DOHH2 (cell line): ENCODE measurements around the gene CFAP43.

Experiments
- H3F3A ChIP-seq: fragments of 200-600 bp; sonication (generic), shearing (Covaris generic); 2 replicates; pipeline ENCODE4 v1.6.0; 2016; ENCODE audit warnings: antibody characterized with exemption, mild to moderate bottlenecking; ENCODE audit not compliant: control insufficient read depth, insufficient read depth
- H3K27ac ChIP-seq: fragments of 200-600 bp; sonication (generic); 2 replicates; pipeline ENCODE4 v1.5.1; 2014; ENCODE audit warnings: low read depth, mild to moderate bottlenecking, low read length, moderate library complexity
- H3K27me3 ChIP-seq: fragments of 200-600 bp; sonication (generic); 2 replicates; pipeline ENCODE4 v1.6.1; 2014; ENCODE audit warnings: mild to moderate bottlenecking, low read length, mixed read lengths; ENCODE audit not compliant: control insufficient read depth
- H3K36me3 ChIP-seq: fragments of 200-600 bp; sonication (generic); 2 replicates; pipeline ENCODE4 v1.6.1; 2014; ENCODE audit warnings: mild to moderate bottlenecking, low read length, moderate library complexity, mixed read lengths; ENCODE audit not compliant: control insufficient read depth
- H3K4me1 ChIP-seq: fragments of 200-600 bp; sonication (generic); 2 replicates; pipeline ENCODE4 v1.6.1; 2014; ENCODE audit warnings: mild to moderate bottlenecking, low read length, mixed read lengths; ENCODE audit not compliant: control insufficient read depth
- H3K4me2 ChIP-seq: fragments of 200-600 bp; sonication (generic); 2 replicates; pipeline ENCODE4 v1.6.0; 2014; ENCODE audit warnings: mild to moderate bottlenecking, low read length, moderate library complexity
- H3K4me3 ChIP-seq: fragments of 200-600 bp; sonication (generic); 2 replicates; pipeline ENCODE4 v1.5.1; 2014; ENCODE audit warnings: mild to moderate bottlenecking, low read length, mixed read lengths
- H3K79me2 ChIP-seq: fragments of 200-600 bp; sonication (generic); 2 replicates; pipeline ENCODE4 v1.6.1; 2014; ENCODE audit warnings: mild to moderate bottlenecking, low read length, mixed read lengths; ENCODE audit not compliant: control insufficient read depth
- H3K9me2 ChIP-seq: fragments of 200-600 bp; sonication (generic); replicated peaks from 2 replicates; pipeline ENCODE4 v1.6.1; 2014; ENCODE audit warnings: mild to moderate bottlenecking, low read length, mixed read lengths; ENCODE audit not compliant: control insufficient read depth
- H3K9me3 ChIP-seq: fragments of 200-600 bp; sonication (generic); 2 replicates; pipeline ENCODE4 v1.6.1; 2014; ENCODE audit warnings: antibody characterized with exemption, low read length, mixed read lengths; ENCODE audit not compliant: control insufficient read depth, insufficient read depth
- H4K20me1 ChIP-seq: fragments of 200-600 bp; sonication (generic); 2 replicates; pipeline ENCODE4 v1.6.0; 2014; ENCODE audit warnings: low read depth, mild to moderate bottlenecking, antibody characterized with exemption, low read length, moderate library complexity; ENCODE audit not compliant: control insufficient read depth, insufficient read depth
- EZH2phosphoT487 ChIP-seq: fragments of 200-600 bp; sonication (generic); IDR thresholded peaks from 2 replicates; pipeline ENCODE4 v1.6.1; 2017; ENCODE audit warnings: borderline replicate concordance, mild to moderate bottlenecking, antibody characterized with exemption, low read length, moderate library complexity, mixed read lengths
- TF ChIP-seq, protein P1 (sequence below): fragments of 200-600 bp; sonication (generic); IDR thresholded peaks from one replicate; pipeline ENCODE4 v1.5.1; 2014; ENCODE audit warnings: antibody characterized with exemption, mild to moderate bottlenecking, low read depth, low read length; ENCODE audit not compliant: poor library complexity, severe bottlenecking

CFAP43 gene

DNA sequence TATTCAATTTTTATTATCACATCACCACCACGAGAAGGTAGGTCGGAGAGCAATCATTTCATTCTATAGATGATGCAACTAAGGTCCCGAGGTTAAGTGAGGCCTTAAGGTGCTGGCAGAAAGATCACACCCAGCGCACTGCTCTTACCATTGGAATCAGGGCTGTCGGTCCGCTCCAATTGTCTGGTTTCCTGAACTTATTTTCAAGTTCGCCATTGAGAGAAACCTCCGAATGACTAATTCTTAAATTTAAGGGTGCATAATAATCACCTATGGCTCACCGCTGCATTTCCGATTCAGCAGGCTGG, 36.2 kb upstream of the CFAP43 start:
- H3K79me2 ChIP-seq: peaks cover 52% of the 10 kb centered on the region
- no peaks in the 10 kb centered on the region for H3K9me2 ChIP-seq
- no peaks in the 10 kb centered on the region for H3K27me3 ChIP-seq
- TF ChIP-seq, protein P1, sequence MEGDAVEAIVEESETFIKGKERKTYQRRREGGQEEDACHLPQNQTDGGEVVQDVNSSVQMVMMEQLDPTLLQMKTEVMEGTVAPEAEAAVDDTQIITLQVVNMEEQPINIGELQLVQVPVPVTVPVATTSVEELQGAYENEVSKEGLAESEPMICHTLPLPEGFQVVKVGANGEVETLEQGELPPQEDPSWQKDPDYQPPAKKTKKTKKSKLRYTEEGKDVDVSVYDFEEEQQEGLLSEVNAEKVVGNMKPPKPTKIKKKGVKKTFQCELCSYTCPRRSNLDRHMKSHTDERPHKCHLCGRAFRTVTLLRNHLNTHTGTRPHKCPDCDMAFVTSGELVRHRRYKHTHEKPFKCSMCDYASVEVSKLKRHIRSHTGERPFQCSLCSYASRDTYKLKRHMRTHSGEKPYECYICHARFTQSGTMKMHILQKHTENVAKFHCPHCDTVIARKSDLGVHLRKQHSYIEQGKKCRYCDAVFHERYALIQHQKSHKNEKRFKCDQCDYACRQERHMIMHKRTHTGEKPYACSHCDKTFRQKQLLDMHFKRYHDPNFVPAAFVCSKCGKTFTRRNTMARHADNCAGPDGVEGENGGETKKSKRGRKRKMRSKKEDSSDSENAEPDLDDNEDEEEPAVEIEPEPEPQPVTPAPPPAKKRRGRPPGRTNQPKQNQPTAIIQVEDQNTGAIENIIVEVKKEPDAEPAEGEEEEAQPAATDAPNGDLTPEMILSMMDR: no peak
- TF ChIP-seq EZH2phosphoT487: no peak
- peak overlapping the region; percentile 34; the same call in 1 of the 2 replicates for H3K27ac ChIP-seq
- peaks cover 17% of the 10 kb centered on the region for H3K4me1 ChIP-seq
- H3K4me2 ChIP-seq: peak overlapping the region; percentile 64
- peak overlapping the region; percentile 81 for H3K4me3 ChIP-seq
- no peaks in the 10 kb centered on the region for H3K9me3 ChIP-seq
- H4K20me1 ChIP-seq: no peaks in the 10 kb centered on the region
- H3K36me3 ChIP-seq: peaks cover 53% of the 10 kb centered on the region
- peaks cover 15% of the 10 kb centered on the region for H3F3A ChIP-seq

DNA sequence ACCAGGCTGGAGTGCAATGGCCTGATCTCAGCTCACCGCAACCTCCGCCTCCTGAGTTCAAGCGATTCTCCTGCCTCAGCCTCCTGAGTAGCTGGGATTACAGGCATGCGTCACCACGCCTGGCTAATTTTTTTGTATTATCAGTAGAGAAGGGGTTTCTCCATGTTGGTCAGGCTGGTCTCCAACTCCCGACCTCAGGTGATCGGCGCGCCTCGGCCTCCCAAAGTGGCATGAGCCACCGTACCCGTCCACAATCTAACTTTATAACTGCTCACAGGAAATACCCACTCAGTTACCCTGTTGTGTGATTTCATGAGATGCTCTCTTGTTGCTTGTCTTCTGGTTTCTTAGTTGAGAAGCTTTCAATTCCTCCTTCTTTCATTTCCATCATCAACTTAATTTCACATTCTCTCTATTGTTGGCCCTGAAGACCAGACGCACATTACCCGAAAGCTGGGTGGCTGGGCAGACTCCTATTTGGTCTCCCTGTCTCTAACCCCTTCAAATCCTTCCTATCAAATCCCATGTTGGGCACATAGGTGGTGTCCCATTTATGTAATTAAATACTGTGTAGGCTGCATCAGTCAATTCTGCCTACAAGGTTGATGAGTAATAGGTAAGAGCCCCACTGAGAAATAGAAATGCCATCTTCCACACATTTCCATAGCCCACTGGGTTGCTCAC, 35.7 kb upstream of the CFAP43 start:
- H4K20me1 ChIP-seq: no peaks in the 10 kb centered on the region
- peak overlapping the region; percentile 64 for H3K4me2 ChIP-seq
- H3K4me3 ChIP-seq: peak overlapping the region; percentile 81
- no peaks in the 10 kb centered on the region for H3K9me2 ChIP-seq
- no peaks in the 10 kb centered on the region for H3K9me3 ChIP-seq
- no peaks in the 10 kb centered on the region for H3K27me3 ChIP-seq
- TF ChIP-seq, protein P1: no peak
- TF ChIP-seq EZH2phosphoT487: no peak
- H3K79me2 ChIP-seq: peaks cover 54% of the 10 kb centered on the region
- peaks cover 16% of the 10 kb centered on the region for H3F3A ChIP-seq
- peaks cover 58% of the 10 kb centered on the region for H3K36me3 ChIP-seq
- peak overlapping the region; percentile 34; the same call in 1 of the 2 replicates for H3K27ac ChIP-seq
- H3K4me1 ChIP-seq: peaks cover 17% of the 10 kb centered on the region

DNA sequence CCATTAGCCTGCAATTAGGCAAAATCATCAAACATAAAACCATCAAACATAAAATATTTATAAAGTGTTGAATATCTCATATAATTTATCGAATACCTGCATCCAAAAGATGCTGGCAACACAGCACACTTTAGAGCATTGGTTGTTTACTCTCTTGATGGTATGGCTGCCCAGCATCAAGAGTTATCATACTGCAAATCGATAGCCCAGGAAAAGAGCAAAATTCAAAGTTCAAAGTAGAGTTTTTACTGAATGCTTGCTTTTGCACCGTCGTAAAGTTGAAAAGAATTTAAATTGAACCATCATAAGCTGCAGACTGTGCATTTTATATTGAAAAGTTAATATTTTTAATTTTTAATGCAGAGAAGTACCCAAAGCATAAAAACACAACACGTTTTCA, 32.6 kb upstream of the CFAP43 start:
- H3K27ac ChIP-seq: no peak overlapping the region
- H3K36me3 ChIP-seq: peaks cover 89% of the 10 kb centered on the region
- peaks cover 11% of the 10 kb centered on the region for H3F3A ChIP-seq
- H4K20me1 ChIP-seq: no peaks in the 10 kb centered on the region
- peaks cover 80% of the 10 kb centered on the region for H3K79me2 ChIP-seq
- no peaks in the 10 kb centered on the region for H3K9me3 ChIP-seq
- H3K4me3 ChIP-seq: no peak overlapping the region
- no peaks in the 10 kb centered on the region for H3K9me2 ChIP-seq
- no peaks in the 10 kb centered on the region for H3K27me3 ChIP-seq
- no peak overlapping the region for H3K4me2 ChIP-seq
- TF ChIP-seq EZH2phosphoT487: no peak
- TF ChIP-seq, protein P1: no peak
- peaks cover 17% of the 10 kb centered on the region for H3K4me1 ChIP-seq
